ENCODE data around the gene UVRAG. TPM values are rescaled to one million over a fixed set of nuclear protein-coding genes. Genes with fewer than 3 reads are reported as not detected.

The UVRAG gene
- total and polyA plus RNA-seq, 2 of the 13 experiments (the other 11 are each of a cell fraction or from before 2014, with no cell fraction given), result 9.7 to 17.3 TPM

- Histone ChIP-seq H3K9me3 (ENCODE audit: low read length) (no peaks in the 10 kb centered on the region), H3K4me2 (ENCODE audit: low read depth, low read length) (peak overlapping the region; percentile 66), H3K4me1 (ENCODE audit: insufficient read depth, low read length) (peaks cover 68% of the 10 kb centered on the region), H3K4me3 (replicated peaks in 1 of 3; ENCODE audit: insufficient read depth in 1 of 3, low read depth in 2 of 3, low read length in 3 of 3) (peak overlapping the region in 2 of 3 experiments; percentile 8 to 51; a peak in 3 of 6 replicates), H4K20me1 (ENCODE audit: insufficient read depth, low read length) (no peaks in the 10 kb centered on the region), H2AFZ (ENCODE audit: low read length) (no peak overlapping the region), H3K27me3 (ENCODE audit: control insufficient read depth in 1 of 2, insufficient read depth in 2 of 2, low read length in 2 of 2) (no peaks in the 10 kb centered on the region), H3K27ac (ENCODE audit: extremely low read length, insufficient read depth, low read length) (peak overlapping the region; percentile 16), H3K9ac (ENCODE audit: insufficient read depth, low read depth, low read length) (peak overlapping the region; percentile 38; the same call in 1 of the 2 replicates), H3K79me2 (ENCODE audit: insufficient read depth, low read length) (no peaks in the 10 kb centered on the region), H3K36me3 (replicated peaks in 1 of 2; ENCODE audit: control insufficient read depth in 1 of 2, insufficient read depth in 2 of 2, low read length in 2 of 2) (no peaks in the 10 kb centered on the region)
- ChIA-PET CTCF (ENCODE audit: low intra/inter-chr PET ratio, low total read pairs) (no interaction called here), POLR2A (interaction anchor here (1.2 kb wide), 1 partner anchor 169 kb away, joined by 4 read pairs; no protein-coding TSS in a partner anchor)
- under 1% methylated on average over 11 of the region's 17 CpGs for WGBS (ENCODE audit: low lambda C conversion rate)
- BruUV-seq (replicated peaks), result no TSS peak
- in situ Hi-C loops (cut with HindIII; ENCODE audit: extremely low pct_ligation_motif_present, low pct_unique_long_range_greater_than_20kb), result loop anchor here (10.0 kb wide), 1 partner anchor 56 kb away; the partner anchor contains the start of gene WNT11
- DNase-seq (ENCODE audit: low spot score) (peak; percentile 79), FAIRE-seq (no peak), ATAC-seq (peak; percentile 59)
- intact Hi-C loops (cut with micrococcal nuclease; ENCODE audit: unreplicated experiment), result no loop called here
- TF ChIP-seq FOSL2 (CRISPR knock-in tag; IDR thresholded peaks at IDR 0.05), result peak; percentile 95
- peak; percentile 47; the same call in 1 of the 2 replicates for TF ChIP-seq AHDC1 (CRISPR knock-in tag; IDR thresholded peaks at IDR 0.05; ENCODE audit: borderline replicate concordance)
- TF ChIP-seq HCFC1 (IDR thresholded peaks at IDR 0.05; ENCODE audit: low read depth, low read length), result no peak
- TF ChIP-seq FOXM1 (CRISPR knock-in tag; IDR thresholded peaks at IDR 0.05), result no peak
- TF ChIP-seq, protein P1, sequence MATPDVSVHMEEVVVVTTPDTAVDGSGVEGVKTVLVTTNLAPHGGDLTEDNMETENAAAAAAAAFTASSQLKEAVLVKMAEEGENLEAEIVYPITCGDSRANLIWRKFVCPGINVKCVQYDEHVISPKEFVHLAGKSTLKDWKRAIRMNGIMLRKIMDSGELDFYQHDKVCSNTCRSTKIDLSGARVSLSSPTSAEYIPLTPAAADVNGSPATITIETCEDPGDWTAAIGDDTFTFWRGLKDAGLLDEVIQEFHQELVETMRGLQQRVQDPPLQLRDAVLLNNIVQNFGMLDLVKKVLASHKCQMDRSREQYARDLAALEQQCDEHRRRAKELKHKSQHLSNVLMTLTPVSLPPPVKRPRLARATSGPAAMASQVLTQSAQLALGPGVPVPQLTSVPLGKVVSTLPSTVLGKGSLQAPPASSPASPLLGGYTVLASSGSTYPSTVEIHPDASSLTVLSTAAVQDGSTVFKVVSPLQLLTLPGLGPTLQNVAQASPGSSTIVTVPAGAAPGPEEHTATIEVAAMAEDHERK (CRISPR knock-in tag; IDR thresholded peaks at IDR 0.05; ENCODE audit: low read depth), result no peak
- TF ChIP-seq MZF1 (CRISPR knock-in tag; IDR thresholded peaks at IDR 0.05; ENCODE audit: borderline replicate concordance), result no peak
- 0 out of 4 replicates have a peak, but pooled peaks have one; percentile 36 to 39 for TF ChIP-seq EP300 (IDR thresholded peaks at IDR 0.05; ENCODE audit: low read depth in 2 of 2, low read length in 2 of 2)
- peak; percentile 19; the same call in 1 of the 2 replicates for TF ChIP-seq EP300 (CRISPR knock-in tag; IDR thresholded peaks at IDR 0.05; ENCODE audit: borderline replicate concordance)
- no peak for TF ChIP-seq ETV6 (CRISPR knock-in tag; conservative IDR thresholded peaks at IDR 0.05)
- TF ChIP-seq NFYC (CRISPR knock-in tag; IDR thresholded peaks at IDR 0.05), result no peak
- TF ChIP-seq ZNF20 (CRISPR knock-in tag; IDR thresholded peaks at IDR 0.05), result no peak
- TF ChIP-seq ZNF10 (CRISPR knock-in tag; IDR thresholded peaks at IDR 0.05; ENCODE audit: borderline replicate concordance, low read depth), result no peak
- TF ChIP-seq, protein P2, sequence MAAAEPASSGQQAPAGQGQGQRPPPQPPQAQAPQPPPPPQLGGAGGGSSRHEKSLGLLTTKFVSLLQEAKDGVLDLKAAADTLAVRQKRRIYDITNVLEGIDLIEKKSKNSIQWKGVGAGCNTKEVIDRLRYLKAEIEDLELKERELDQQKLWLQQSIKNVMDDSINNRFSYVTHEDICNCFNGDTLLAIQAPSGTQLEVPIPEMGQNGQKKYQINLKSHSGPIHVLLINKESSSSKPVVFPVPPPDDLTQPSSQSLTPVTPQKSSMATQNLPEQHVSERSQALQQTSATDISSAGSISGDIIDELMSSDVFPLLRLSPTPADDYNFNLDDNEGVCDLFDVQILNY (CRISPR knock-in tag; conservative IDR thresholded peaks at IDR 0.05), result no peak
Measured at GRCh38 chr11:76148941-76149613, 334.1 kb downstream of the UVRAG start.

All from HepG2 (cell line).